RWPE2 (cell line): Measurements from ENCODE around the gene ACOT13.
"Not testable (repeated sequence)": the region's sequence is repeated elsewhere in the genome, so short reads cannot be mapped to it uniquely, and the experiment has no call there.

Source experiments
- ATAC-seq: fragments of 200-7000 bp; cut with Tn5 transposase; 3 replicates; pipeline ENCODE4 v1.9.1; 2021; ENCODE audit warnings: low read depth
- DNase-seq: peaks from one replicate; pipeline ENCODE4 v3.0.0-alpha.2; 2020; ENCODE audit warnings: low spot score
- H3K27ac ChIP-seq: fragments of 450-650 bp; 2 replicates; pipeline ENCODE4 v1.5.1; 2017; ENCODE audit warnings: mild to moderate bottlenecking; ENCODE audit not compliant: poor library complexity, severe bottlenecking
- H3K27me3 ChIP-seq: fragments of 250-450 bp; sonication (Bioruptor Pico); 2 replicates; pipeline ENCODE4 v1.5.1; 2021; ENCODE audit warnings: mild to moderate bottlenecking, moderate library complexity; ENCODE audit not compliant: insufficient read depth, poor library complexity, severe bottlenecking
- H3K36me3 ChIP-seq: fragments of 250-450 bp; sonication (Bioruptor Pico); 2 replicates; pipeline ENCODE4 v1.5.1; 2020; ENCODE audit warnings: low read depth, mild to moderate bottlenecking, moderate library complexity
- H3K4me1 ChIP-seq: fragments of 250-450 bp; sonication (Bioruptor Pico); 2 replicates; pipeline ENCODE4 v1.5.1; 2021; ENCODE audit warnings: mild to moderate bottlenecking, moderate library complexity; ENCODE audit not compliant: insufficient read depth, poor library complexity, severe bottlenecking
- H3K4me3 ChIP-seq: fragments of 250-450 bp; sonication (Bioruptor Pico); 2 replicates; pipeline ENCODE4 v1.5.1; 2021; ENCODE audit warnings: mild to moderate bottlenecking, moderate library complexity; ENCODE audit not compliant: severe bottlenecking
- H3K9me3 ChIP-seq: fragments of 250-450 bp; sonication (Bioruptor Pico); 2 replicates; pipeline ENCODE4 v1.5.1; 2021; ENCODE audit warnings: mild to moderate bottlenecking, moderate library complexity; ENCODE audit not compliant: severe bottlenecking
- TF ChIP-seq, protein P1 (sequence below): fragments of 450-650 bp; IDR thresholded peaks from one replicate; pipeline ENCODE4 v1.5.1; 2017; ENCODE audit warnings: mild to moderate bottlenecking, moderate library complexity; ENCODE audit not compliant: poor library complexity, severe bottlenecking

ACOT13 gene

GRCh38 chr6:24709014-24709711 lies 42.3 kb downstream of the ACOT13 start:
- Histone ChIP-seq H3K4me1 (peaks cover 4% of the 10 kb centered on the region), H3K27me3 (no peaks in the 10 kb centered on the region), H3K9me3 (no peaks in the 10 kb centered on the region), H3K27ac (no peak overlapping the region), H3K4me3 (no peak overlapping the region), H3K36me3 (peaks cover 100% of the 10 kb centered on the region)
- DNase-seq: no peak
- ATAC-seq: no peak
- TF ChIP-seq, protein P1, sequence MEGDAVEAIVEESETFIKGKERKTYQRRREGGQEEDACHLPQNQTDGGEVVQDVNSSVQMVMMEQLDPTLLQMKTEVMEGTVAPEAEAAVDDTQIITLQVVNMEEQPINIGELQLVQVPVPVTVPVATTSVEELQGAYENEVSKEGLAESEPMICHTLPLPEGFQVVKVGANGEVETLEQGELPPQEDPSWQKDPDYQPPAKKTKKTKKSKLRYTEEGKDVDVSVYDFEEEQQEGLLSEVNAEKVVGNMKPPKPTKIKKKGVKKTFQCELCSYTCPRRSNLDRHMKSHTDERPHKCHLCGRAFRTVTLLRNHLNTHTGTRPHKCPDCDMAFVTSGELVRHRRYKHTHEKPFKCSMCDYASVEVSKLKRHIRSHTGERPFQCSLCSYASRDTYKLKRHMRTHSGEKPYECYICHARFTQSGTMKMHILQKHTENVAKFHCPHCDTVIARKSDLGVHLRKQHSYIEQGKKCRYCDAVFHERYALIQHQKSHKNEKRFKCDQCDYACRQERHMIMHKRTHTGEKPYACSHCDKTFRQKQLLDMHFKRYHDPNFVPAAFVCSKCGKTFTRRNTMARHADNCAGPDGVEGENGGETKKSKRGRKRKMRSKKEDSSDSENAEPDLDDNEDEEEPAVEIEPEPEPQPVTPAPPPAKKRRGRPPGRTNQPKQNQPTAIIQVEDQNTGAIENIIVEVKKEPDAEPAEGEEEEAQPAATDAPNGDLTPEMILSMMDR: no peak

DNA sequence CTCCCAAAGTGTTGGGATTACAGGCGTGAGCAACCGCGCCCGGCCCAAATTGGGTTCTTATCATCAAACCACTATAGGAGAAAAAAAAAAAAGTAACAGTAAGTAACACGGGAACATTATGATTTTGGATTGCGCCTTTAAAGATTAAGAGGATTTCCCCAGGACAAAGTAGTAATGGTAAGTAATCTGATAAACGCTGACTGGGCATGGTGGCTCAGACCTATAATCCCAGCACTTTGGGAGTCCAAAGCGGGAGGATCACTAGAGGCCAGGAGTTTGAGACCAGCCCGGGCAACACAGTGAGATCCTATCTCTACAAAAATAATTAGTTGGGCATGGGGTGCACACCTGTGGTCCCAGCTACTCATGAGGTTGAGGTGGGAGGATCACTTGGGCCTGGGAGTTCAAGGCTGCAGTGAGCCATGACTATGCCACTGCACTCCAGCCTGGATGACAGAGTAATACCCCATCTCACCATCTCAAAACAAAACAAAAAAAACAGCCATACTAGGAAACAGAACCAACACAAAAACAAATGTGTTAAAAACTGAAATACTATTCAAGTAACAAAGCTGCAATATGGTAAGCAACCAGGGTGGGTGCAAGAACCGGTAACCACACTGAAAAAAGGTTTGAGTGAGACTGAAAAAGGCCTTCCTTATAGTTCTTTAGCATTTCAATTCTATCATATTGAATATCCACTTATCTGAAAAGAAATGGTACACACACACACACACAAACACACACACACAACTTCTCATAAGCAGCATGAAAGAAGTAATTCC lies 43.8 kb downstream of the ACOT13 start:
- Histone ChIP-seq H3K9me3 (no peaks in the 10 kb centered on the region), H3K4me3 (no peak overlapping the region), H3K36me3 (peaks cover 100% of the 10 kb centered on the region), H3K27me3 (no peaks in the 10 kb centered on the region), H3K4me1 (peaks cover 4% of the 10 kb centered on the region), H3K27ac (no peak overlapping the region)
- TF ChIP-seq, protein P1: no peak
- DNase-seq: no peak
- no peak for ATAC-seq

DNA sequence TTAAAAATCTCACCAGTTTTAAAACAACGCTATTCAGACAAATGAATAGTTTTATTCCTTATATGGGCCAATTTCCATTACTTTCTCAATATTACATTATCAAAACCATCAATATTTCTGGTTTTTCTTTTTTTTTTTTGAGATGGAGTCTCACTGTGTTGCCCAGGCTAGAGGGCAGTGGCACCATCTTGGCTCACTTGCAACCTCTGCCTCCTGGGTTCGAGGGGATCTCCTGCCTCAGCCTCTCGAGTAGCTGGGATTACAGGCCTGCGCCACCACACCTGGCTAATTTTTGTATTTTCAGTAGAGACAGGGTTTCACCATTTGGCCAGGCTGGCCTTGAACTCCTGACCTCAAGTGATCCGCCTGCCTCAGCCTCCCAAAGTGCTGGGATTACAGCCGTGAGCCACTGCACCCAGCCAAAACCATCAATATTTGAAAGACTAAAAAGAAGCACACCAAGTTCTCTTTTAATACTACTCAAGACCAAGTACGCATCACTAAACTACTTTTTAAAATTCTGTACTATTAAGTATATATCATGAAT lies 49.8 kb downstream of the ACOT13 start:
- not testable (repeated sequence) for H3K27me3 ChIP-seq, DNase-seq, H3K9me3 ChIP-seq, ATAC-seq, H3K27ac ChIP-seq, H3K4me3 ChIP-seq
- H3K4me1 ChIP-seq: peaks cover 14% of the 10 kb centered on the region
- H3K36me3 ChIP-seq: peaks cover 78% of the 10 kb centered on the region

- Histone ChIP-seq H3K27ac (peak overlapping the region; percentile 83), H3K4me1 (peaks cover 14% of the 10 kb centered on the region), H3K27me3 (no peaks in the 10 kb centered on the region), H3K9me3 (no peaks in the 10 kb centered on the region), H3K4me3 (peak overlapping the region; percentile 92), H3K36me3 (peaks cover 59% of the 10 kb centered on the region)
- ATAC-seq: no peak
- DNase-seq: no peak
- TF ChIP-seq, protein P1: no peak
Measured at GRCh38 chr6:24718449-24719124, 51.7 kb downstream of the ACOT13 start.

GRCh38 chr6:24719125-24719971 lies 52.5 kb downstream of the ACOT13 start, which contains the start of gene C6orf62:
Gene C6orf62 (minus strand): TSS chr6:24719154. CDS start chr6:24718668, 486 bp downstream.
- ATAC-seq (no peak), DNase-seq (no peak)
- Histone ChIP-seq H3K9me3 (no peaks in the 10 kb centered on the region), H3K27me3 (no peaks in the 10 kb centered on the region), H3K36me3 (peaks cover 51% of the 10 kb centered on the region), H3K4me3 (peak within 1 kb of the TSS; percentile 92), H3K27ac (peak within 1 kb of the TSS; percentile 83), H3K4me1 (peaks cover 14% of the 10 kb centered on the region)
- TF ChIP-seq, protein P1: no peak
